SKM-1 treated with dmso at 0.1 percent for 144 hours (cell line): ENCODE results near the gene WNT9A.
"Not testable (repeated sequence)": the region's sequence is repeated elsewhere in the genome, so short reads cannot be mapped to it uniquely, and the experiment has no call there.

Experiments used
- DNase-seq: peaks from one replicate; lab custom pipeline; 2025; ENCODE audit not compliant: unreplicated experiment; lab: John Stamatoyannopoulos, UW

WNT9A gene

GRCh38 chr1:227912866-227913265 is 34.9 kb downstream of the WNT9A start:
- DNase-seq, result no peak

GRCh38 chr1:227911376-227911775 is 36.4 kb downstream of the WNT9A start:
- DNase-seq, result no peak

GRCh38 chr1:227910511-227911153 is 37.1 kb downstream of the WNT9A start:
- no peak for DNase-seq

GRCh38 chr1:227909923-227910328 is 37.8 kb downstream of the WNT9A start:
- not testable (repeated sequence) for DNase-seq

GRCh38 chr1:227909188-227909587 is 38.5 kb downstream of the WNT9A start:
- no peak for DNase-seq

- DNase-seq, result no peak
These were observed 39.4 kb downstream of the WNT9A start for GRCh38 chr1:227908359-227908758.

GRCh38 chr1:227907439-227908015 is 40.2 kb downstream of the WNT9A start:
- no peak for DNase-seq

GRCh38 chr1:227906550-227907071 is 41.1 kb downstream of the WNT9A start:
- DNase-seq, result no peak

- DNase-seq, result no peak
These were observed 41.9 kb downstream of the WNT9A start for GRCh38 chr1:227905573-227906487.

GRCh38 chr1:227904541-227905335 is 43.0 kb downstream of the WNT9A start:
- DNase-seq, result no peak

GRCh38 chr1:227903614-227904501 is 43.9 kb downstream of the WNT9A start:
- DNase-seq, result no peak

- DNase-seq, result no peak
These were observed 44.6 kb downstream of the WNT9A start for GRCh38 chr1:227903061-227903521.

- no peak for DNase-seq
These were observed 45.1 kb downstream of the WNT9A start for GRCh38 chr1:227902641-227902990.

- no peak for DNase-seq
These were observed 45.7 kb downstream of the WNT9A start for GRCh38 chr1:227901906-227902640.

GRCh38 chr1:227901239-227901905 is 46.4 kb downstream of the WNT9A start:
- no peak for DNase-seq

GRCh38 chr1:227900571-227901051 is 47.1 kb downstream of the WNT9A start:
- no peak for DNase-seq

GRCh38 chr1:227899820-227900449 is 47.8 kb downstream of the WNT9A start:
- DNase-seq, result no peak
